ENCODE measurements around the gene SLC9A9.
"Not testable (repeated sequence)": the region's sequence is repeated elsewhere in the genome, so short reads cannot be mapped to it uniquely, and the experiment has no call there.

SLC9A9 gene

DNA sequence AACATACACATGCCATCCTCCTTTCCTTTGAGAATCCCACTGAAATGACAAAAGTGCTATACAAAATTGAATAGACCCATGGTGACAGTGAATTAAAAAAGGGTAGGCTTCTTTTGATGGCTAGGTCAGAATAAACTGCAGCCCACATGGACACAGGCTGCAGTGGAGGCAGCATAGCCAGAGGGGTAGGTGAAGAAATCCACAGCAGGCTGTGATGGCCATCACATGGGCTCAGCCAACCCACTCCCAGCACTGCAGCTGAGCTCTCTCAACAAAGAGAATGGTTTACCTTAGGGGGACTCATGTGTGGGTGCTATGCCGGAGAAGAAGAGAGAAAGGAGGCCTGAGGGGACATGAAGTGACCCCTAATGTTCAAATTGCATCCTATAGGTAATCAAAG, 397.6 kb downstream of the SLC9A9 start:
- no peak for DNase-seq (ENCODE audit: low spot score)

GRCh38 chr3:143447491-143447890, 400.8 kb downstream of the SLC9A9 start:
- DNase-seq (ENCODE audit: low spot score) = no peak

- DNase-seq (ENCODE audit: low spot score) = no peak
Observed at GRCh38 chr3:143445118-143445517, 403.1 kb downstream of the SLC9A9 start.

DNA sequence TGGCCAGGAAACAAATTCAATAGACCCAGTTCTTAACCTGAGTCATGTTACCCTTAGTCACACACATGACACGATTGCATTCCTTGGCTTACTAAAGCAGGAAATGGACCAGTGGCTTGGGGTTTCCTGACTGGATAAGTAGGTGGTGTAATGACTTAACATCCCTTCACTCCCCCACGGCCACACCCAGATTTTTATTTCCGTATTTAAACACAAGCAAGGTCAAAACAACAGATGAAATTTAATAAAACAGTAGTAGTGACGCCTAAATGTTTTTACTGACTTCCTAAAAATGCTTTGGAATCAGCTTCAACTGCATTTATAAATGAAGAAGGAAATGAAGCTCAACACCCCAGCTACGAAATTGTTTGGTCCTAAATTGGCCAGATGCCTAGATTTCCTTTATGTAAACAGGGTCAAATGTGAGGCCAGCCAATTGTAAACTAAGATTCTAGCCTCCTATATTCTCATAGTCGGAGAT, 404.4 kb downstream of the SLC9A9 start:
- no peak for DNase-seq (ENCODE audit: low spot score)

DNA sequence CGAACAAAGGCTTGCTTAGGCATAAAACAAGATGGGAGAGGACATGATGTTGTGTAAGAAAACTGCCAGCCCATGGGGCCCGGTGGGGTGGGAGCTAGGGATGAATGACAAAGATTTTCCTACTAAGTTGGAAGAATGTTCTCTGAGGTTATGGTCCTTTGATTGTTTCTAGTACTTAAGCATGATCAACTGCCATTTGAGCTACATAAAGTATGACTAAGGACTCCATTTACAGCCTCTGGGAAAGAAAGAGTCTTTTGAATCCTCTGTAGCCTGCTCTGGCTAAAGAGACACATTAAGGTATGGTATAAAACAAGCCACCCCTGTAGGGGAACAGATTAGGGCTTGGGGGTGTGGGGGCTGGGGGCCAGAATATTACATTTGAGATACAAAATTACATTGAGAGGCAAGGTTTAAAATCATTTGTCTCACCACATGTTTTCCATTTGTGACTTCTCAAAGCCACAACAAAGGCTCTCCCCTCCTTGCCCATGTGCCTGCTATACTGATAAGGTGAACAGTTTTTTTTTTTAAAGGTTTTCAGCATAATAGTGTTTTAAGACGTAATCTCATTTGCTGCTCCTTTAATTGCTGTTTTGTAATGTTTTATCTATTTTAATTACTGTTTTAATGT, 405.3 kb downstream of the SLC9A9 start:
- no peak for DNase-seq (ENCODE audit: low spot score)

- no peak for DNase-seq (ENCODE audit: low spot score)
Observed at GRCh38 chr3:143441516-143442171, 406.6 kb downstream of the SLC9A9 start.

- no peak for DNase-seq (ENCODE audit: low spot score)
Observed at GRCh38 chr3:143439817-143440216, 408.5 kb downstream of the SLC9A9 start.

DNA sequence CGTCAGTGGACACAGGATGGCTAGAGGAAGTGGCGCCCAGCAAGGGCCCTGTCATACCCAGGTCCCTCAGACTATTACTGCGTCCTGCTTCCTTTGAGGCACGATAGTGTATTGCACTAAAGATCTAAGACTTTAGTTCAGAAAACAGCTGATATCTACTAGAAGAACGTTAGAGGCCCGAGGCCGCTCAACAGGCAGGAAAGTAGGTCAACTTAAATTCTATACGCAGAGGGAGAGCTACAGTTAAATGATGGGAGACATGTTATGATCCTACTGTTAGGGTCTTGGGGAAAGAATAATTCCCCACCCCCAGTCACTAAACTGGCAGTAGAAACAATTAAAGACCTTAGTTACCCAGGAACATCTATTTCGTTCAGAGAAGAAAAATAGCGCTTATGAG, 410.9 kb downstream of the SLC9A9 start:
- no peak for DNase-seq (ENCODE audit: low spot score)

DNA sequence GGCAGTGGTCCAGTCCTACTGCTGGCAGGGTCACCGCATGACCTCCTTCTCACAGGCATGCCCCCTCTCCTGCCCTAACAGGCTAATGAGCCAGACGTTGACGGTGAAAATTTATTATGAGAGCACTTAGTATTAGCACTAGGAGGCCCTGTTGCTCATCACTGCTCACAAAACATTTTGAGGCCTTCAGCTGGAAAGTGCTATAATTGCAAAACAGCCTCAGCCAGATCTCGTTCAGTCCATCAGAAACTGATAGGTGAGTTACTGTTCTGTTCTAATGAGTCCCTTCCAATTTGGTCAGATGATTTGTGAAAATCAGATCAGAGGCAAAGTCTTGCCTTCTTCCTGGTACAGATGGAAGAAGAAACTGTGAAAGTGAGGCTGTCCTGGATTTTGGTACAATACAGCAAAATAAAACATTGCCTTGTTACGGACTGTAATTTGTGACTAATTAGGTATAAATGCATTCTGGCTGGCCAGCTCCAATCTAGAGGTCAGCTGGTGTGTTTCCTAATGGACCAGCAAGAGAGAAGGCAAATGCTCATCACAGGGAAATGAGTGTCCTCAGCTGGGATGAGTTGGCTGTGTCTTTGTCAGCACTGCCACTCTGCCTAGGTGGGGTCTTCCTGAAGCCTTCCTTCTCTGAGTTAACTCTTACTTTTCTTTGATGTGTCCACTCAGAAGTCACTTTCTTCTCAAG, 411.9 kb downstream of the SLC9A9 start:
- DNase-seq (ENCODE audit: low spot score) = no peak

- DNase-seq (ENCODE audit: low spot score) = no peak
Observed at GRCh38 chr3:143433787-143434378, 414.4 kb downstream of the SLC9A9 start.

- DNase-seq (ENCODE audit: low spot score) = not testable (repeated sequence)
Observed at GRCh38 chr3:143431298-143431697, 417.0 kb downstream of the SLC9A9 start.

DNA sequence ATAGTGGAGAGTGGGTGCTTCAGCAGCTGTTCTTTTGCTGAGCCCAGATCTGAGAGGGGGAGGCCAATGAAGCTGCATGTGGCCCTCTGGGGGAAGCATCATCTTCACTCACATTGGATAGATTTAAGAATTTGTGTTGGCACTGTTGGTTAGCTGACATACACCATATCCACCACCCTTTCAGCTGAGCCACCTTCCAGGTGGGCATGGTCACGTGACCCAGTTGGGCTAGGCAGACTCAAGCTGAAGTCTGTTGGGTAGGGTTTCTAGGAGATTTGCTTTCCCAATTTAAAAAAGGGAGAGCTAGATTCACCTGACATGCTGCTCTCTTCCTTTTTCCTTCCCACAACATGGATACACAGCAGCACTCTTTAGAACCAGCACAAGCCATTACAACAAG, 417.7 kb downstream of the SLC9A9 start:
- DNase-seq (ENCODE audit: low spot score) = no peak

- no peak for DNase-seq (ENCODE audit: low spot score)
Observed at GRCh38 chr3:143429628-143430514, 418.4 kb downstream of the SLC9A9 start.

DNA sequence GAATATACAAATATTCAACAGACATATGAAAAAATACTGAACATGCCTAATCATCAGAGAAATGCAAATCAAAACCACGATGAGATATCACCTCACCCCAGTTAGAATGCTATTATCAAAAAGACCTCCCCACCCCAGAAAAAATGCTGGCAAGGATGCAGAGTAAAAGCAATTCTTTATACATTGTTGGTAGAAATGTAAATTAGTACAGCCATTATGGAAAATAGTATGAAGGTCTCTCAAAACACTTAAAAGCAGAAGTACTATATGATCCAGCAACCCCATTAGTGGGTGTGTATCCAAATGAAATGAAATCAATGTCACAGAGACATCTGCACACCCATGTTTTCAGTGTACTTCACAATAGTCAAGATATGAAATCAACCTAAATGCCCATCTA, 420.0 kb downstream of the SLC9A9 start:
- no peak for DNase-seq (ENCODE audit: low spot score)

DNA sequence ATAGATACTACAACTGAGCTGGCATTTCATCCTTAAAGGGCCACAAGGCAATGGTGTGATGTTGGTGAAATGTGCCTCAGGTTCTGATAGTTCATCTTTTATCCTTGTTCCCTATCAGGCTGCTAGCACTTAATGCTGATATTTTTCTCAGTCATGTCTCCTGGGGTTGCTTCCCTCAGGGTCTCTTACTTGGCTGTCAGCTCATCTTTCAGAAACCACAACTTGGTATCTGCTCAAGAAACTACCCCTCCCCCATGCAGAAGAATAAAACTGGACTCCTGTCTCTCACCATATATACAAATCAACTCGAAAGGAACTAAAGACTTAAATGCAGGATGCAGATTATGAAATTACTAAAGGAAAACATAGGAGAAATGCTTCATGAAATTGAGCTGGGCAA, 420.6 kb downstream of the SLC9A9 start:
- no peak for DNase-seq (ENCODE audit: low spot score)

GRCh38 chr3:143424874-143425273, 423.4 kb downstream of the SLC9A9 start:
- DNase-seq (ENCODE audit: low spot score) = no peak

- no peak for DNase-seq (ENCODE audit: low spot score)
Observed at GRCh38 chr3:143421556-143421955, 426.7 kb downstream of the SLC9A9 start.

DNA sequence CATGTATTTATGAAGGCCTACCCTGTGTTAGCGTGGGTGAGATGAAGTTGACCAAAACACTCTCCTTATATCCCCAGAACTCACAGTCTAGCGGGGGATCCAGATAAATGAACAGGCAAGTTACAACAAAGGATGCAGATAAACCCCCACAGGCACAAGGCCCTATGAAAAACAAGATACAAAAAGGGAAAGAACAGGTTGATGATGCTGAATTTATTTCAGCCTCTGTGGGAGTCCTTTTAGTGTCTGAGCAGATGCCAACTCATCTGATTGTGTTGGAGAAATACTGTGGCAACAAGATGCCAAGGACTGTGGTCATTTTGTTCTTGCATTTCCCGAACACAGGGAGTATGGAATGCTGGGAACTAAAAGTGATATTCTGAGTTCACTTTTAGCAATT, 428.7 kb downstream of the SLC9A9 start:
- no peak for DNase-seq (ENCODE audit: low spot score)

DNA sequence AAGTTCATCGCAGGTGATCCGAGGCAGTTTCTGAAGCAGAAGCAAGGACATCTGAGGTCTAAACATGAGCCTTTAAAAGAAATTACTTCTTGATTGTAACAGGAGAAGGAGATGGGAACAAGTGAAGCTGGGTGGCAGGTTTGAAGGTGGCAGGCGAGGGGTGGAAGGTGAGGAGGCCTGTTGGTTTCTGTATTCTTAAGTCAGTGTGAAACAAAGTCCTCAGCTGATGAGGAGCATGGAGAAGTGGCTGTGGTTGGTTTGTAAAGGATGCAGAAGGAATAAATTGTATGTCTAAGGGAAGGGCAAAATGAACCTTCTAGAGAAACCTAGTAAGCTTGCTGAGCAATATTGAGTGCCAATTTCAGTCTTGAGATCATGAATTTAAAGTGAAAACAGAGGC, 429.9 kb downstream of the SLC9A9 start:
- no peak for DNase-seq (ENCODE audit: low spot score)

GRCh38 chr3:143416229-143416628, 432.0 kb downstream of the SLC9A9 start:
- DNase-seq (ENCODE audit: low spot score) = no peak

GRCh38 chr3:143414571-143415253, 433.6 kb downstream of the SLC9A9 start:
- no peak for DNase-seq (ENCODE audit: low spot score)

All from HuH-7 (cell line).